K562 (cell line): ENCODE measurements around the gene SGMS1. TPM values are rescaled to one million over a fixed set of nuclear protein-coding genes. Genes with fewer than 3 reads are reported as not detected.

Experiments
- ARHGAP35 ChIP-seq: fragments of 450-650 bp; IDR thresholded peaks from 2 replicates; pipeline ENCODE4 v1.6.1; 2018; ENCODE audit not compliant: partially characterized antibody
- CHAMP1 ChIP-seq: fragments of 450-650 bp; IDR thresholded peaks from 2 replicates; pipeline ENCODE4 v1.6.1; 2016; ENCODE audit warnings: mild to moderate bottlenecking
- DMBX1 ChIP-seq: fragments of 250-450 bp; sonication (Bioruptor Pico); IDR thresholded peaks from 2 replicates; pipeline ENCODE4 v1.8.0; 2022; ENCODE audit warnings: inconsistent platforms, mild to moderate bottlenecking, moderate library complexity, borderline replicate concordance
- ETV1 ChIP-seq: fragments of 450-650 bp; conservative IDR thresholded peaks from 2 replicates; pipeline ENCODE4 v1.6.1; 2016; ENCODE audit warnings: missing genetic modification characterization, control low read depth, low read depth, missing compliant biosample characterization
- ETV5 ChIP-seq: sonication (generic); formaldehyde crosslinking; IDR thresholded peaks from 2 replicates; pipeline ENCODE4 v1.4.0; 2020; ENCODE audit warnings: low read depth, mild to moderate bottlenecking, missing genetic modification reagents
- HMG20B ChIP-seq: fragments of 250-450 bp; sonication (Bioruptor Pico); IDR thresholded peaks from 2 replicates; pipeline ENCODE4 v1.5.0; 2021; ENCODE audit warnings: mild to moderate bottlenecking
- KAT7 ChIP-seq: sonication (generic); formaldehyde crosslinking; IDR thresholded peaks from 2 replicates; pipeline ENCODE4 v1.8.0; 2022; ENCODE audit warnings: missing genetic modification reagents, mild to moderate bottlenecking, borderline replicate concordance
- MCM7 ChIP-seq, 2 experiments: fragments of 450-650 bp; IDR thresholded peaks; 2 replicates each; pipeline ENCODE4 v1.6.1; 2016 to 2018
- MEF2D ChIP-seq: conservative IDR thresholded peaks from 2 replicates; pipeline ENCODE4 v1.6.1; 2016; ENCODE audit warnings: low read depth, missing genetic modification characterization, missing compliant biosample characterization
- MNT ChIP-seq, 2 experiments: fragments of 450-650 bp; conservative IDR thresholded peaks; 2 replicates each; pipeline ENCODE4 v1.6.1; 2017; ENCODE audit warnings: mild to moderate bottlenecking in 2 of 2, moderate library complexity in 2 of 2
- NFATC3 ChIP-seq: fragments of 450-650 bp; IDR thresholded peaks from 2 replicates; pipeline ENCODE4 v1.6.1; 2017; ENCODE audit warnings: mild to moderate bottlenecking
- POLR2AphosphoS2 ChIP-seq: IDR thresholded peaks from 2 replicates; pipeline ENCODE4 v1.6.1; 2012; ENCODE audit warnings: low read length, improper control_type of control experiment
- RB1 ChIP-seq: fragments of 450-650 bp; IDR thresholded peaks from 2 replicates; pipeline ENCODE4 v1.6.1; 2017; ENCODE audit warnings: low read depth, mild to moderate bottlenecking
- SP1 ChIP-seq: sonication (generic); formaldehyde crosslinking; IDR thresholded peaks from 2 replicates; pipeline ENCODE4 v1.8.1; 2022; ENCODE audit warnings: mild to moderate bottlenecking, missing genetic modification reagents
- SRSF1 ChIP-seq: fragments of 200-400 bp; formaldehyde crosslinking; IDR thresholded peaks from 2 replicates; pipeline ENCODE4 v1.6.1; 2017; ENCODE audit warnings: mild to moderate bottlenecking, low read depth, low read length, moderate library complexity
- TFE3 ChIP-seq: fragments of 450-650 bp; formaldehyde crosslinking; IDR thresholded peaks from 2 replicates; pipeline ENCODE4 v1.4.0; 2020; ENCODE audit warnings: mild to moderate bottlenecking, mixed read lengths
- ZC3H8 ChIP-seq: fragments of 450-650 bp; IDR thresholded peaks from 2 replicates; pipeline ENCODE4 v1.6.1; 2017
- ZNF143 ChIP-seq: sonication (generic); formaldehyde crosslinking; IDR thresholded peaks from 2 replicates; pipeline ENCODE4 v1.9.0; 2022; ENCODE audit warnings: mild to moderate bottlenecking, missing genetic modification reagents
- ZNF512 ChIP-seq: IDR thresholded peaks from 2 replicates; pipeline ENCODE4 v1.6.1; 2016; ENCODE audit warnings: missing genetic modification characterization, missing compliant biosample characterization
- ZNF76 ChIP-seq: fragments of 250-450 bp; sonication (Bioruptor Pico); IDR thresholded peaks from 2 replicates; pipeline ENCODE4 v1.4.0; 2020; ENCODE audit warnings: mild to moderate bottlenecking, moderate library complexity, borderline replicate concordance
- polyA plus RNA-seq, 8 experiments: library from polyadenylated mRNA; depleted of rRNA in 4 of 8; stranded (reverse) in 5 of 8; unstranded in 3 of 8; fragments of >200 nt; fragmentation: Nextera tagmentation in 2 of 8; fragmentation: Illumina TruSeq in 1 of 8; extraction: Ambion mirVana in 2 of 8; extraction: Trizol in 1 of 8; gene quantifications; 2 replicates each; pipeline versions ENCODE4 v1.2.1 to v1.2.3, GENCODE V29; 2011 to 2014; ENCODE audit warnings: inconsistent platforms in 1 of 8, missing spikeins in 1 of 8
- total RNA-seq, 7 experiments: library from RNA; depleted of rRNA in 6 of 7; stranded (reverse); fragments of >200 nt in 6 of 7; fragmentation: Illumina TruSeq in 2 of 7; extraction: Trizol in 2 of 7; gene quantifications; 2 replicates each; pipeline versions ENCODE4 v1.2.1 to v1.2.3, GENCODE V29; 2011 to 2021; ENCODE audit warnings: low replicate concordance in 1 of 7

Gene SGMS1
- total and polyA plus RNA-seq, 9 of the 15 experiments (the other 6 are each of a cell fraction or from before 2014, with no cell fraction given), result 22.6 to 232 (median 82.2) TPM

- TF ChIP-seq MCM7 (IDR thresholded peaks at IDR 0.05), result no peak
- TF ChIP-seq MNT (conservative IDR thresholded peaks at IDR 0.05), result no peak
- TF ChIP-seq MEF2D (tag), result peak; percentile 80
- TF ChIP-seq NFATC3, result no peak
- TF ChIP-seq ARHGAP35, result no peak
- no peak for TF ChIP-seq ZNF512
- no peak for TF ChIP-seq HMG20B (CRISPR knock-in tag)
- peak; percentile 76; the same call in 1 of the 2 replicates for TF ChIP-seq POLR2AphosphoS2
- TF ChIP-seq SP1 (CRISPR knock-in tag), result peak; percentile 61; the same call in 1 of the 2 replicates
- TF ChIP-seq KAT7 (CRISPR knock-in tag), result no peak
- TF ChIP-seq DMBX1 (CRISPR knock-in tag), result peak; percentile 36; the same call in 1 of the 2 replicates
- TF ChIP-seq TFE3, result peak; percentile 4; the same call in 1 of the 2 replicates
- no peak for TF ChIP-seq RB1
- no peak for TF ChIP-seq CHAMP1
- TF ChIP-seq ETV1 (tag), result peak; percentile 37; the same call in 1 of the 2 replicates
- TF ChIP-seq ZNF143 (CRISPR knock-in tag), result no peak
- TF ChIP-seq SRSF1, result no peak
- peak; percentile 65; the same call in 1 of the 2 replicates for TF ChIP-seq ETV5 (CRISPR knock-in tag)
- TF ChIP-seq ZNF76, result no peak
- no peak for TF ChIP-seq ZC3H8
Measured at GRCh38 chr10:50326757-50327701, 296.7 kb downstream of the SGMS1 start (continued).
